Spleen (tissue), 7 donors: Measurements from ENCODE around the gene CEP164.

Source experiments
- POLR2A ChIP-seq, 3 donors: fragments of 450-650 bp; IDR thresholded peaks; one replicate each; pipeline ENCODE4 v1.5.1; 2017; ENCODE audit warnings: antibody characterized with exemption in 3 of 3, mild to moderate bottlenecking in 1 of 3
- POLR2AphosphoS5 ChIP-seq, 3 donors: sonication (generic); formaldehyde crosslinking; IDR thresholded peaks; one replicate each; pipeline ENCODE4 v1.5.1; 2017; ENCODE audit warnings: antibody characterized with exemption in 3 of 3
- TF ChIP-seq, protein P1 (sequence below), 11 experiments: fragments of 200-600 bp in 7 of 11; fragments of 450-650 bp in 4 of 11; sonication (generic) in 4 of 11; IDR thresholded peaks in 8 of 11; conservative IDR thresholded peaks in 3 of 11; 1 replicate in 7 of 11; 2 replicates in 4 of 11; pipeline versions ENCODE4 v1.4.0 to v1.8.0; 2016 to 2021; ENCODE audit warnings: antibody characterized with exemption in 11 of 11, inconsistent platforms in 4 of 11, mild to moderate bottlenecking in 1 of 11
- donor health status: DM: no; HTN: no; CAD: no; lungs with moderate emphysema.
- donor health status: DM: no; HTN: no; CAD: no.
- donor health status: DM: no; HTN: no; CAD: no.

- TF ChIP-seq, protein P1, sequence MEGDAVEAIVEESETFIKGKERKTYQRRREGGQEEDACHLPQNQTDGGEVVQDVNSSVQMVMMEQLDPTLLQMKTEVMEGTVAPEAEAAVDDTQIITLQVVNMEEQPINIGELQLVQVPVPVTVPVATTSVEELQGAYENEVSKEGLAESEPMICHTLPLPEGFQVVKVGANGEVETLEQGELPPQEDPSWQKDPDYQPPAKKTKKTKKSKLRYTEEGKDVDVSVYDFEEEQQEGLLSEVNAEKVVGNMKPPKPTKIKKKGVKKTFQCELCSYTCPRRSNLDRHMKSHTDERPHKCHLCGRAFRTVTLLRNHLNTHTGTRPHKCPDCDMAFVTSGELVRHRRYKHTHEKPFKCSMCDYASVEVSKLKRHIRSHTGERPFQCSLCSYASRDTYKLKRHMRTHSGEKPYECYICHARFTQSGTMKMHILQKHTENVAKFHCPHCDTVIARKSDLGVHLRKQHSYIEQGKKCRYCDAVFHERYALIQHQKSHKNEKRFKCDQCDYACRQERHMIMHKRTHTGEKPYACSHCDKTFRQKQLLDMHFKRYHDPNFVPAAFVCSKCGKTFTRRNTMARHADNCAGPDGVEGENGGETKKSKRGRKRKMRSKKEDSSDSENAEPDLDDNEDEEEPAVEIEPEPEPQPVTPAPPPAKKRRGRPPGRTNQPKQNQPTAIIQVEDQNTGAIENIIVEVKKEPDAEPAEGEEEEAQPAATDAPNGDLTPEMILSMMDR (IDR thresholded peaks at IDR 0.05 in 8 of 11, conservative IDR thresholded peaks at IDR 0.05 in 3 of 11), result no peak
- TF ChIP-seq POLR2AphosphoS5 (IDR thresholded peaks at IDR 0.05) (no peak), POLR2A (IDR thresholded peaks at IDR 0.05) (no peak)
These were observed 45.8 kb upstream of the CEP164 start for GRCh38 chr11:117281869-117282268.
